ENCODE measurements around the gene DTX2. TPM values are rescaled to one million over a fixed set of nuclear protein-coding genes. Genes with fewer than 3 reads are reported as not detected.
"Not testable (repeated sequence)": the region's sequence is repeated elsewhere in the genome, so short reads cannot be mapped to it uniquely, and the experiment has no call there.

The DTX2 gene
- total and polyA plus RNA-seq, 2 donors (not counting 1 experiment from before 2014, with no cell fraction given) = 36.4 to 66.9 TPM

GRCh38 chr7:76421097-76421496, 40.4 kb upstream of the DTX2 start:
- H3K4me3 ChIP-seq (ENCODE audit: control extremely low read depth in 1 of 5, extremely low read depth in 1 of 5, insufficient read depth in 1 of 5, low read depth in 2 of 5, low read length in 4 of 5); H3K27me3 ChIP-seq (replicated peaks in 1 of 4; ENCODE audit: control extremely low read depth in 1 of 4, control insufficient read depth in 3 of 4, insufficient read depth in 4 of 4, low read length in 3 of 4); H3K9me3 Mint-ChIP-seq (ENCODE audit: insufficient read depth); H2AFZ ChIP-seq (ENCODE audit: insufficient read depth, low read depth, low read length, poor library complexity, severe bottlenecking); H3K4me1 Mint-ChIP-seq; ATAC-seq (ENCODE audit: low read depth); intact Hi-C loops (cut with micrococcal nuclease); H3K27ac Mint-ChIP-seq; DNase-seq; H3K9me3 ChIP-seq (ENCODE audit: control extremely low read depth in 1 of 3, control insufficient read depth in 2 of 3, insufficient read depth in 1 of 3, low read length in 2 of 3); H3K27me3 Mint-ChIP-seq; H3K36me3 ChIP-seq (replicated peaks in 1 of 2; ENCODE audit: control extremely low read depth in 1 of 2, control insufficient read depth in 1 of 2, extremely low read depth in 1 of 2, insufficient read depth in 2 of 2, low read length in 1 of 2); H3K79me2 ChIP-seq (ENCODE audit: control insufficient read depth, insufficient read depth, low read length); H3K4me2 ChIP-seq (replicated peaks; ENCODE audit: low read depth, low read length, poor library complexity, severe bottlenecking); H3K4me3 Mint-ChIP-seq; H3K9ac ChIP-seq (ENCODE audit: low read length); H4K20me1 ChIP-seq (ENCODE audit: control insufficient read depth, insufficient read depth, low read length, poor library complexity, severe bottlenecking); H3K27ac ChIP-seq (ENCODE audit: low read length in 2 of 2); H3K4me1 ChIP-seq (ENCODE audit: control insufficient read depth in 2 of 2, insufficient read depth in 2 of 2, low read length in 2 of 2); CTCF ChIA-PET; POLR2A ChIA-PET: not testable (repeated sequence)
- 90% methylated on average over 5 of the region's 6 CpGs for WGBS (ENCODE audit: insufficient coverage)

- Mint-ChIP-seq H3K27me3 (peaks cover 9% of the 10 kb centered on the region), H3K4me1 (no peaks in the 10 kb centered on the region), H3K9me3 (ENCODE audit: insufficient read depth) (no peaks in the 10 kb centered on the region), H3K27ac (no peak overlapping the region), H3K4me3 (no peak overlapping the region)
- no peaks in the 10 kb centered on the region for H3K27me3 ChIP-seq (replicated peaks in 1 of 4; ENCODE audit: control extremely low read depth in 1 of 4, control insufficient read depth in 3 of 4, insufficient read depth in 4 of 4, low read length in 3 of 4)
- no peaks in the 10 kb centered on the region for H3K4me1 ChIP-seq (ENCODE audit: control insufficient read depth in 2 of 2, insufficient read depth in 2 of 2, low read length in 2 of 2)
- DNase-seq (no peak), ATAC-seq (ENCODE audit: low read depth) (no peak)
- ChIA-PET POLR2A (no interaction called here), CTCF (no interaction called here)
- H3K36me3 ChIP-seq (replicated peaks in 1 of 2; ENCODE audit: control extremely low read depth in 1 of 2, control insufficient read depth in 1 of 2, extremely low read depth in 1 of 2, insufficient read depth in 2 of 2, low read length in 1 of 2) = no peaks in the 10 kb centered on the region
- H3K4me2 ChIP-seq (replicated peaks; ENCODE audit: low read depth, low read length, poor library complexity, severe bottlenecking) = no peak overlapping the region
- 89% methylated on average over 15 of the region's 15 CpGs for WGBS (ENCODE audit: insufficient coverage)
- no peak overlapping the region for H3K9ac ChIP-seq (ENCODE audit: low read length)
- no peak for TF ChIP-seq CTCF (IDR thresholded peaks at IDR 0.05)
- no peak for TF ChIP-seq EZH2 (IDR thresholded peaks at IDR 0.05; ENCODE audit: borderline replicate concordance, insufficient read depth, low read depth, low read length, poor library complexity, severe bottlenecking)
- no peaks in the 10 kb centered on the region for H3K79me2 ChIP-seq (ENCODE audit: control insufficient read depth, insufficient read depth, low read length)
- no peak overlapping the region for H3K27ac ChIP-seq (ENCODE audit: low read length in 2 of 2)
- no peak overlapping the region for H2AFZ ChIP-seq (ENCODE audit: insufficient read depth, low read depth, low read length, poor library complexity, severe bottlenecking)
- H3K4me3 ChIP-seq (ENCODE audit: control extremely low read depth in 1 of 5, extremely low read depth in 1 of 5, insufficient read depth in 1 of 5, low read depth in 2 of 5, low read length in 4 of 5) = no peak overlapping the region
- H4K20me1 ChIP-seq (ENCODE audit: control insufficient read depth, insufficient read depth, low read length, poor library complexity, severe bottlenecking) = no peaks in the 10 kb centered on the region
- H3K9me3 ChIP-seq (ENCODE audit: control extremely low read depth in 1 of 3, control insufficient read depth in 2 of 3, insufficient read depth in 1 of 3, low read length in 2 of 3) = no peaks in the 10 kb centered on the region
- intact Hi-C loops (cut with micrococcal nuclease) = no loop called here
Measured at GRCh38 chr7:76423666-76424412, 37.7 kb upstream of the DTX2 start.

Data from B cell (primary cell).